Measurements from ENCODE around the gene ADCY10. TPM values are rescaled to one million over a fixed set of nuclear protein-coding genes. Genes with fewer than 3 reads are reported as not detected.

ADCY10 gene
- total and polyA plus RNA-seq, 2 of the 8 experiments (the other 6 are each of a cell fraction or from before 2014, with no cell fraction given) = 0.02 TPM; not detected in 1

DNA sequence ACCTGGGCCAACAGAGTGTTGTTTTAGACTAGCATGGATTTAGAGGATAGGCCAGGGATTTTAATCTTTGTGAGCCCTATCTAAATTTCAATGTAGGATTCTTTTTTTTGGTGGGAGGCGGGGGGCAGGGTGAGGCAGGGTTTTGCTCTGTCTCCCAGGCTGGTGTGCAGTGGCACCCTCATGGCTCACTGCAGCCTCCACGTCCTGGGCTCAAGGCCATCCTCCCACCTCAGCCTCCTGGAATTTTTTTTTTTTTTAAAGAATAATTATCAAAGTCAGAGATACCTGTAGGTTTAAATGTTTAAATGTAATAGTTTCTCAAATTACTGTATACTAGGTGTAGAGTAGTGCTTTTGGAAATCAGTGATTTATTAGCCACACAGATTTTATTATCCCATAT, 26.3 kb upstream of the ADCY10 start:
- H2AFZ ChIP-seq (ENCODE audit: low read length) = no peak overlapping the region
- no peak overlapping the region for H4K91ac ChIP-seq (replicated peaks; ENCODE audit: insufficient read length, low read length)
- no peak overlapping the region for H2AK5ac ChIP-seq (ENCODE audit: low read depth, low read length)
- H3K18ac ChIP-seq (ENCODE audit: extremely low read depth, low read length) = no peak overlapping the region
- no peaks in the 10 kb centered on the region; a peak in 1 of 4 replicates for H3K9me3 ChIP-seq (ENCODE audit: insufficient read depth in 2 of 2, low read depth in 1 of 2, low read length in 1 of 2)
- CTCF ChIA-PET (ENCODE audit: partially characterized antibody) = no interaction called here
- no peak overlapping the region for H3K4me3 ChIP-seq (ENCODE audit: extremely low read depth in 1 of 4, insufficient read depth in 2 of 4, low read depth in 3 of 4, low read length in 4 of 4)
- no peak overlapping the region for H3K4me2 ChIP-seq (ENCODE audit: insufficient read depth in 1 of 2, low read depth in 2 of 2, low read length in 2 of 2)
- no peak overlapping the region for H3K23ac ChIP-seq (ENCODE audit: insufficient read length)
- H3K27me3 ChIP-seq (replicated peaks in 1 of 4; ENCODE audit: control insufficient read depth in 3 of 4, extremely low read depth in 1 of 4, insufficient read depth in 3 of 4, low read length in 3 of 4) = no peaks in the 10 kb centered on the region
- H3K4me1 ChIP-seq (replicated peaks in 1 of 4; ENCODE audit: control insufficient read depth in 3 of 4, insufficient read depth in 4 of 4, low read length in 3 of 4) = no peaks in the 10 kb centered on the region; a peak in 1 of 7 replicates
- no peak overlapping the region for H2BK5ac ChIP-seq (ENCODE audit: low read depth, low read length)
- no peak overlapping the region for H2BK12ac ChIP-seq (ENCODE audit: low read depth, low read length)
- no peak for DNase-seq (ENCODE audit: low read depth in 1 of 2, low spot score in 2 of 2)
- H2BK120ac ChIP-seq (replicated peaks; ENCODE audit: low read depth, low read length) = no peak overlapping the region
- POLR2A ChIA-PET (ENCODE audit: partially characterized antibody) = no interaction called here
- H4K5ac ChIP-seq (ENCODE audit: insufficient read length, low read depth, low read length) = no peak overlapping the region
- H3K27ac ChIP-seq (ENCODE audit: low read depth, low read length) = no peak overlapping the region
- H2BK20ac ChIP-seq (ENCODE audit: low read length) = no peak overlapping the region
- H3K79me2 ChIP-seq (ENCODE audit: control insufficient read depth in 1 of 2, insufficient read depth in 2 of 2, low read length in 2 of 2) = peaks cover 5 to 79% of the 10 kb centered on the region in 2 experiments; a peak in 3 of 4 replicates
- H2BK15ac ChIP-seq (ENCODE audit: low read length) = no peak overlapping the region
- H4K8ac ChIP-seq (ENCODE audit: extremely low read depth, insufficient read depth, low read length) = no peak overlapping the region
- no peak overlapping the region for H3K56ac ChIP-seq (replicated peaks; ENCODE audit: insufficient read length, low read depth, low read length)
- WGBS, 2 experiments (ENCODE audit: extremely low coverage in 1 of 2, insufficient coverage in 1 of 2, insufficient read length in 1 of 2, insufficient replicate concordance in 2 of 2, low coverage in 1 of 2, low lambda C conversion rate in 2 of 2, missing lambda C conversion rate in 1 of 2) = 75% methylated on average over 2 of the region's 2 CpGs; no CpG with 5 or more reads in 1 of the 2 experiments
- H3K4ac ChIP-seq (replicated peaks; ENCODE audit: insufficient read length, low read depth, low read length) = no peak overlapping the region
- peaks cover 0 to 2% of the 10 kb centered on the region in 2 experiments for H4K20me1 ChIP-seq (replicated peaks in 1 of 2; ENCODE audit: control insufficient read depth in 1 of 2, insufficient read depth in 2 of 2, low read length in 2 of 2)
- no peaks in the 10 kb centered on the region for H3K79me1 ChIP-seq (ENCODE audit: low read depth, low read length)
- no peak overlapping the region for H3K14ac ChIP-seq (ENCODE audit: insufficient read length)
- H3K9ac ChIP-seq (replicated peaks in 1 of 4; ENCODE audit: extremely low read depth in 1 of 4, low read depth in 3 of 4, low read length in 3 of 4) = no peak overlapping the region
- no peak for FAIRE-seq
- H3K23me2 ChIP-seq (ENCODE audit: low read depth, low read length) = peaks cover 6% of the 10 kb centered on the region
- TF ChIP-seq POU5F1 (IDR thresholded peaks at IDR 0.05; ENCODE audit: low read depth, low read length) (no peak), RXRA (IDR thresholded peaks at IDR 0.05; ENCODE audit: insufficient read depth, low read depth, low read length) (no peak), SAP30 (IDR thresholded peaks at IDR 0.05; ENCODE audit: insufficient read depth, insufficient replicate concordance, low read length) (no peak), HDAC2 (IDR thresholded peaks at IDR 0.05; ENCODE audit: borderline replicate concordance in 1 of 2, low read depth in 2 of 2, low read length in 2 of 2) (no peak)
- H3K36me3 ChIP-seq (ENCODE audit: control insufficient read depth in 2 of 4, insufficient read depth in 4 of 4, low read length in 3 of 4) = 0 out of 8 replicates have a peak, but pooled peaks cover 0 to 3% (median 0%) of the 10 kb centered on the region in 4 experiments
